Peyer's patch (tissue), 4 donors: ENCODE data around the gene CFAP77.

Experiments
- CTCF ChIP-seq, 6 experiments: fragments of 450-650 bp in 4 of 6; fragments of 200-600 bp in 2 of 6; sonication (generic) in 1 of 6; IDR thresholded peaks; one replicate each; pipeline ENCODE4 v1.5.1; 2017 to 2019; ENCODE audit warnings: antibody characterized with exemption in 6 of 6, mild to moderate bottlenecking in 3 of 6, moderate library complexity in 1 of 6
- POLR2A ChIP-seq, 2 donors: fragments of 450-650 bp; IDR thresholded peaks; one replicate each; pipeline ENCODE4 v1.5.1; 2017; ENCODE audit warnings: antibody characterized with exemption in 2 of 2, mild to moderate bottlenecking in 2 of 2, moderate library complexity in 2 of 2

GRCh38 chr9:132411091-132411508 is 1.1 kb downstream of the CFAP77 start:
- peak; percentile 41 to 66 (median 60) for TF ChIP-seq CTCF (IDR thresholded peaks at IDR 0.05)
- TF ChIP-seq POLR2A (IDR thresholded peaks at IDR 0.05), result no peak
